Bronchial smooth muscle cell (primary cell): ENCODE data around the gene ZNF189. TPM values are rescaled to one million over a fixed set of nuclear protein-coding genes. Genes with fewer than 3 reads are reported as not detected.

ENCODE experiments used
- total RNA-seq: library from RNA; depleted of rRNA; stranded (reverse); fragments of >200 nt; gene quantifications from 2 replicates; pipeline ENCODE4 v1.2.1, GENCODE V29; 2014

Gene ZNF189
- total RNA-seq: 15.7 and 16.9 TPM in 2 replicates

DNA sequence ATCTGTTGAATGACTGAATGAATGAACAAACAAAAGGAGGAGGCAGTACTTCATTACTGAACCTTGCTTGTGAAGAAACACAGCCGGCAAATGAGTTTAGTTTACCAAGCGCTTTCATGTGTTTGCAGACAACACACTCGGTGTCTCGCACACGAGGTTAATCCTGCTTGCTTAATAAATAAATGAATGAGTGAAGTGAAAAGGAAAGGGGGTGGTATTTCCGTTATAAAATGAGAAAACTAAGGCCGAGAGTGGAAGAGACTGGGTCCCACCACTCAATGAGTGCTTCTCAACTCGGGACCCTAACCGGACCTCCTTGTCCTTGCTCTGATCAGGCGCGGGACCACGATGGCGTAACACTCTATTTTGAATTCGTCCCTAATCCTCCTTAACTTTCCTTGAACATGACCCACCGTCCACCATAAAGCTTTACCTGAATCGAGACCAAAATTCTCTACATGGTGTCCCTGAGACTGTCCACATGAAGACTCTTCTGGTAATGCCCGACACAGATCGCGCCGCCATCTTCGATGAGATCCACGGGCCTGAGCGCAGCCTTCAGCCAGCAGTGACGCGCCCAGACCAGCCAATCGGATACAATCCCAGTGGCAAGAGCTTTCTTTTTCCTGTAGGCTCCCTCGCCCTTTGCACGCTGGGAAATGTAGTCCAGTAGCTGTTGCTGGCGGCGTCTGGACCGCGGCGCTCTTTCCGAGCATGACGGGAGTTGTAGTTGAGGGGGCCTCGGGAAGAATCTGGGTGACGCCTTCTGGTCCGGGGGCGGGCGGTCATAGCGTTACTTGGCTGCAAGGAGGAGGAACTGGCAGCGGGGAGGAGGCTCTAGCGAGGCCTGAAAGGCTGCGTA, at the start of gene ZNF189, which contains the start of gene MRPL50:
ZNF189 (plus strand) TSS at position 784 of the 862 bp plus-strand sequence. CDS start 306 bp downstream, outside the sequence.
MRPL50 (minus strand) TSS at position 551 of the 862 bp plus-strand sequence; CDS start at position 525, 26 bp downstream.

DNA sequence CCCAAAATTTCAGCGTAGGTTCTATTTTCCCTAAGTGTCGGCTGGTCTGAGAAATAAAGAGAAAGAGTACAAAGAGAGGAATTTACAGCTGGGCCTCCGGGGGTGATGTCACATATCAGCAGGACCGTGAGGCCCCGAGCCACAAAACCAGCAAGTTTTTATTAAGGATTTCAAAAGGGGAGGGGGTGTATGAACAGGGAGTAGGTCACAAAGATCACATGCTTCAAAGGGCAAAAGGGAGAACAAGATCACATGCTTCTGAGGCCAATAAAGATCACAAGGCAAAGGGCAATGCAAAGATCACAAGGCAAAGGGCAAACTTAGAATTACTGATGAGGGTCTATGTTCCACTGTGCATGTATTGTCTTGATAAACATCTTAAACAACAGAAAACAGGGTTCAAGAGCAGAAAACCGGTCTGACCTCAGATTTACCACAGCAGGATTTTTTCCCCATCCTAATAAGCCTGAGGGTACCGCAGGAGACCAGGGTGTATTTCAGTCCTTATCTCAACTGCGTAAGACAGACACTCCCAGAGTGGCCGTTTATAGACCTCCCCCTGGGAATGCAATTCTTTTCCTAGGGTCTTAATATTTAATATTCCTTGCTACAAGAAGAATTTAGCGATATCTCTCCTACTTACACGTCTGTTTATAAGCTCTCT, 13.6 kb upstream of the ZNF189 start, which contains the start of gene BAAT:
BAAT (minus strand) TSS at position 134 of the 664 bp plus-strand sequence. CDS start 13,602 bp downstream, outside the sequence.

DNA sequence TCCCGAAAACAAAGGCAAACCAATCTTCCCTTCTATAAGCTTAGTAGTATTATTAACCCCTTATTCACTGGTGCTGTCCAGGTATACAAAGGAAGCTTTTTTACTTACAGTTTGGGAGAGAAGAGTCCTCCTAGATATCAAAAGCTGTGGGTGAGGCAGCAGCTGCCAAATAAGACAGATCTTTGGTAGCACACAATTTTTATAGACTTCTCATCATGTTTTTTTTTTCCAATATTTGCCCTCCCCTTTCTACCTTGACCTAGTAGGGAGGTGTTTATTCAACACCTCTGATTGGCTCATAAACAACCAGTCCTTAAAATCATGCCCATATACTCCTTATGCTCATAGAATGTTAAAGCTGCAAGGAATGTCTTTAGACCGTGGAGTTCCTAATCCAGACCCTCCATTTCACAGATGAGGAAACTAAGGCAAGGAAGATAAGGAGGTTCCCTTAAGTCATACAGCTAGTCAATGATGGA, 37.0 kb downstream of the ZNF189 start, which contains the start of gene ALDOB:
ALDOB (minus strand) TSS at position 174 of the 479 bp plus-strand sequence. CDS start 4,887 bp downstream, outside the sequence.

Other genes starting within 250 kb of the ZNF189 start
- gene BAAT, start 13.8 kb upstream of the ZNF189 start, total RNA-seq: 0.16 TPM in 1 of 2 replicates, not detected in the other
- 7.7 and 11.0 TPM in 2 replicates for gene MRPL50, start 233 bp upstream of the ZNF189 start, total RNA-seq
- gene ALDOB, start 36.9 kb downstream of the ZNF189 start, total RNA-seq: not detected in 2 replicates
- 31.7 and 45.4 TPM in 2 replicates for gene RNF20, start 135.0 kb downstream of the ZNF189 start, total RNA-seq
- 0.09 TPM in 1 of 2 replicates, not detected in the other for gene PPP3R2, start 196.1 kb downstream of the ZNF189 start, total RNA-seq